ENCODE measurements around the gene MON1B.
A peak's percentile ranks its signal among the peaks of the same experiment; 100 is the strongest.

GRCh38 chr16:77207030-77207429 lies 16.0 kb downstream of the MON1B start:
- TF ChIP-seq, protein P1, sequence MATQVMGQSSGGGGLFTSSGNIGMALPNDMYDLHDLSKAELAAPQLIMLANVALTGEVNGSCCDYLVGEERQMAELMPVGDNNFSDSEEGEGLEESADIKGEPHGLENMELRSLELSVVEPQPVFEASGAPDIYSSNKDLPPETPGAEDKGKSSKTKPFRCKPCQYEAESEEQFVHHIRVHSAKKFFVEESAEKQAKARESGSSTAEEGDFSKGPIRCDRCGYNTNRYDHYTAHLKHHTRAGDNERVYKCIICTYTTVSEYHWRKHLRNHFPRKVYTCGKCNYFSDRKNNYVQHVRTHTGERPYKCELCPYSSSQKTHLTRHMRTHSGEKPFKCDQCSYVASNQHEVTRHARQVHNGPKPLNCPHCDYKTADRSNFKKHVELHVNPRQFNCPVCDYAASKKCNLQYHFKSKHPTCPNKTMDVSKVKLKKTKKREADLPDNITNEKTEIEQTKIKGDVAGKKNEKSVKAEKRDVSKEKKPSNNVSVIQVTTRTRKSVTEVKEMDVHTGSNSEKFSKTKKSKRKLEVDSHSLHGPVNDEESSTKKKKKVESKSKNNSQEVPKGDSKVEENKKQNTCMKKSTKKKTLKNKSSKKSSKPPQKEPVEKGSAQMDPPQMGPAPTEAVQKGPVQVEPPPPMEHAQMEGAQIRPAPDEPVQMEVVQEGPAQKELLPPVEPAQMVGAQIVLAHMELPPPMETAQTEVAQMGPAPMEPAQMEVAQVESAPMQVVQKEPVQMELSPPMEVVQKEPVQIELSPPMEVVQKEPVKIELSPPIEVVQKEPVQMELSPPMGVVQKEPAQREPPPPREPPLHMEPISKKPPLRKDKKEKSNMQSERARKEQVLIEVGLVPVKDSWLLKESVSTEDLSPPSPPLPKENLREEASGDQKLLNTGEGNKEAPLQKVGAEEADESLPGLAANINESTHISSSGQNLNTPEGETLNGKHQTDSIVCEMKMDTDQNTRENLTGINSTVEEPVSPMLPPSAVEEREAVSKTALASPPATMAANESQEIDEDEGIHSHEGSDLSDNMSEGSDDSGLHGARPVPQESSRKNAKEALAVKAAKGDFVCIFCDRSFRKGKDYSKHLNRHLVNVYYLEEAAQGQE (IDR thresholded peaks at IDR 0.05; ENCODE audit: insufficient replicate concordance, low read depth): peak; percentile 84
- no peak for TF ChIP-seq CTCF (IDR thresholded peaks at IDR 0.05; ENCODE audit: insufficient read depth, low read length)

All from HL-60 (cell line).